IMR-90 (cell line): ENCODE measurements around the gene AAGAB. TPM values are rescaled to one million over a fixed set of nuclear protein-coding genes. Genes with fewer than 3 reads are reported as not detected.

ENCODE experiments used
- ATAC-seq: fragments of 200-7000 bp; cut with Tn5 transposase; 2 replicates; pipeline ENCODE4 v1.9.1; 2020; ENCODE audit warnings: low read depth, mild to moderate bottlenecking, moderate library complexity
- BruUV-seq: library from RNA; stranded (reverse); fragments of 400-500 nt; replicated peaks from 2 replicates; lab custom pipeline; 2021; lab: Mats Ljungman, UMichigan
- CTCF ChIA-PET: fragments of 300-600 bp; formaldehyde crosslinking; extraction: SDS; loops from one replicate; lab custom pipeline; 2021; ENCODE audit warnings: antibody characterized with exemption; lab: Yijun Ruan, JAX
- POLR2A ChIA-PET: fragments of 300-600 bp; sonication (Branson Sonifier 250); formaldehyde crosslinking; loops from one replicate; lab custom pipeline; 2022; ENCODE audit warnings: antibody characterized with exemption; ENCODE audit not compliant: unreplicated experiment; lab: Charles Lee
- DNase-seq: peaks from one replicate; pipeline ENCODE4 v3.0.0; 2013
- H2AFZ ChIP-seq: replicated peaks from 2 replicates; pipeline ENCODE3; 2013; ENCODE audit warnings: low read length, mild to moderate bottlenecking; ENCODE audit not compliant: poor library complexity
- H2AK5ac ChIP-seq: 2 replicates; pipeline ENCODE4 v1.6.1; 2013; ENCODE audit warnings: low read depth, low read length, inconsistent platforms
- H2AK9ac ChIP-seq: replicated peaks from 2 replicates; pipeline ENCODE3; 2013; ENCODE audit warnings: mild to moderate bottlenecking, low read depth, low read length, moderate library complexity; ENCODE audit not compliant: poor library complexity
- H2BK120ac ChIP-seq: 2 replicates; pipeline ENCODE4 v1.6.1; 2013; ENCODE audit warnings: low read depth, low read length, inconsistent platforms
- H2BK15ac ChIP-seq: 3 replicates; pipeline ENCODE4 v1.6.1; 2013; ENCODE audit warnings: low read depth, low read length, inconsistent platforms
- H2BK20ac ChIP-seq: 2 replicates; pipeline ENCODE4 v1.6.1; 2013; ENCODE audit warnings: low read depth, mild to moderate bottlenecking, inconsistent platforms, low read length, moderate library complexity
- H2BK5ac ChIP-seq: 2 replicates; pipeline ENCODE4 v1.6.1; 2013; ENCODE audit warnings: mild to moderate bottlenecking, low read depth, low read length, inconsistent platforms; ENCODE audit not compliant: poor library complexity, severe bottlenecking
- H3K14ac ChIP-seq: replicated peaks from 2 replicates; pipeline ENCODE4 v1.6.1; 2013; ENCODE audit warnings: low read depth, low read length, inconsistent platforms
- H3K18ac ChIP-seq: 2 replicates; pipeline ENCODE4 v1.6.1; 2013; ENCODE audit warnings: low read depth, low read length, control low read depth
- H3K23ac ChIP-seq: 2 replicates; pipeline ENCODE4 v1.6.1; 2013; ENCODE audit warnings: low read depth, low read length, inconsistent platforms
- H3K27ac ChIP-seq: 2 replicates; pipeline ENCODE4 v1.5.1; 2013; ENCODE audit warnings: mild to moderate bottlenecking, control low read depth, low read length; ENCODE audit not compliant: insufficient read depth
- H3K27me3 ChIP-seq: 2 replicates; pipeline ENCODE4 v1.6.1; 2013; ENCODE audit warnings: low read length; ENCODE audit not compliant: control insufficient read depth, insufficient read depth
- H3K36me3 ChIP-seq: 2 replicates; pipeline ENCODE4 v1.6.1; 2013; ENCODE audit warnings: low read length, mixed read lengths; ENCODE audit not compliant: control insufficient read depth, insufficient read depth
- H3K4ac ChIP-seq: 2 replicates; pipeline ENCODE4 v1.6.1; 2013; ENCODE audit warnings: low read depth, low read length, inconsistent platforms
- H3K4me1 ChIP-seq: 2 replicates; pipeline ENCODE4 v1.6.1; 2013; ENCODE audit warnings: low read length, mixed read lengths; ENCODE audit not compliant: control insufficient read depth, insufficient read depth
- H3K4me2 ChIP-seq: 2 replicates; pipeline ENCODE4 v1.6.1; 2013; ENCODE audit warnings: low read depth, mild to moderate bottlenecking, control low read depth, low read length, moderate library complexity
- H3K4me3 ChIP-seq: 2 replicates; pipeline ENCODE4 v1.5.1; 2013; ENCODE audit warnings: low read depth, mild to moderate bottlenecking, control low read depth, low read length, moderate library complexity; ENCODE audit not compliant: insufficient read depth
- H3K56ac ChIP-seq: 2 replicates; pipeline ENCODE4 v1.6.1; 2013; ENCODE audit warnings: low read length, inconsistent platforms; ENCODE audit not compliant: insufficient read depth; ENCODE audit errors: extremely low read depth
- H3K79me1 ChIP-seq, 2 experiments: 2 replicates each; pipeline ENCODE4 v1.6.1; 2013; ENCODE audit warnings: low read length in 2 of 2, inconsistent platforms in 1 of 2, low read depth in 1 of 2
- H3K9ac ChIP-seq: 2 replicates; pipeline ENCODE4 v1.6.1; 2013; ENCODE audit warnings: low read depth, low read length, control low read depth
- H3K9me1 ChIP-seq: 2 replicates; pipeline ENCODE4 v1.6.1; 2013; ENCODE audit warnings: low read length, inconsistent platforms; ENCODE audit not compliant: insufficient read depth
- H3K9me3 ChIP-seq: 2 replicates; pipeline ENCODE4 v1.6.1; 2013; ENCODE audit warnings: low read length; ENCODE audit not compliant: control insufficient read depth, insufficient read depth
- H4K20me1 ChIP-seq: 2 replicates; pipeline ENCODE4 v1.6.1; 2013; ENCODE audit warnings: low read length, inconsistent platforms; ENCODE audit not compliant: insufficient read depth
- H4K5ac ChIP-seq: 2 replicates; pipeline ENCODE4 v1.6.1; 2013; ENCODE audit warnings: mild to moderate bottlenecking, low read depth, low read length, control low read depth
- H4K8ac ChIP-seq, 2 experiments: 2 replicates each; pipeline ENCODE4 v1.6.1; 2013; ENCODE audit warnings: low read depth in 2 of 2, low read length in 2 of 2, control low read depth in 1 of 2, inconsistent platforms in 1 of 2
- H4K91ac ChIP-seq: 2 replicates; pipeline ENCODE4 v1.6.1; 2013; ENCODE audit warnings: low read depth, low read length, inconsistent platforms; ENCODE audit not compliant: insufficient read depth
- BHLHE40 ChIP-seq: fragments of 150-350 bp; IDR thresholded peaks from 2 replicates; pipeline ENCODE4 v1.6.1; 2016; ENCODE audit warnings: mild to moderate bottlenecking, low read depth, low read length
- CEBPB ChIP-seq: IDR thresholded peaks from 2 replicates; pipeline ENCODE4 v1.6.1; 2012; ENCODE audit warnings: low read depth, low read length, improper control_type of control experiment
- CHD1 ChIP-seq: IDR thresholded peaks from 2 replicates; pipeline ENCODE4 v1.6.1; 2012; ENCODE audit warnings: low read depth, low read length, improper control_type of control experiment
- ELK1 ChIP-seq: fragments of 150-350 bp; IDR thresholded peaks from 2 replicates; pipeline ENCODE4 v1.6.1; 2016; ENCODE audit warnings: low read depth, mild to moderate bottlenecking, low read length, moderate library complexity, borderline replicate concordance
- FOS ChIP-seq: fragments of 150-350 bp; IDR thresholded peaks from 2 replicates; pipeline ENCODE4 v1.6.1; 2016; ENCODE audit warnings: low read depth, low read length
- MAFK ChIP-seq: IDR thresholded peaks from 2 replicates; pipeline ENCODE4 v1.6.1; 2012; ENCODE audit warnings: low read depth, low read length, improper control_type of control experiment
- MAZ ChIP-seq: IDR thresholded peaks from 2 replicates; pipeline ENCODE4 v1.6.1; 2012; ENCODE audit warnings: low read depth, mild to moderate bottlenecking, low read length, improper control_type of control experiment, moderate library complexity, borderline replicate concordance
- MXI1 ChIP-seq: IDR thresholded peaks from 2 replicates; pipeline ENCODE4 v1.6.1; 2012; ENCODE audit warnings: low read depth, mild to moderate bottlenecking, low read length, moderate library complexity, borderline replicate concordance
- NFE2L2 ChIP-seq: fragments of 150-350 bp; IDR thresholded peaks from 2 replicates; pipeline ENCODE4 v1.6.1; 2016; ENCODE audit warnings: low read depth, mild to moderate bottlenecking, low read length
- POLR2A ChIP-seq: IDR thresholded peaks from 2 replicates; pipeline ENCODE4 v1.6.1; 2012; ENCODE audit warnings: mild to moderate bottlenecking, low read depth, low read length
- RAD21 ChIP-seq: IDR thresholded peaks from 2 replicates; pipeline ENCODE4 v1.6.1; 2012; ENCODE audit warnings: low read length, improper control_type of control experiment
- RCOR1 ChIP-seq: IDR thresholded peaks from 2 replicates; pipeline ENCODE4 v1.6.1; 2012; ENCODE audit warnings: mild to moderate bottlenecking, low read length, improper control_type of control experiment; ENCODE audit not compliant: insufficient replicate concordance
- RFX5 ChIP-seq: IDR thresholded peaks from 2 replicates; pipeline ENCODE4 v1.8.0; 2012; ENCODE audit warnings: low read depth, mild to moderate bottlenecking, low read length, moderate library complexity
- SMC3 ChIP-seq: fragments of 150-350 bp; IDR thresholded peaks from 2 replicates; pipeline ENCODE4 v1.6.1; 2016; ENCODE audit warnings: low read depth, mild to moderate bottlenecking, antibody characterized with exemption, low read length, moderate library complexity
- WGBS, 2 experiments: methylation state at CpG; one replicate each; pipeline versions ENCODE4 v1.1.5 to v1.1.7; 2013; ENCODE audit warnings: missing lambda C conversion rate in 2 of 2; ENCODE audit not compliant: insufficient read length in 1 of 2; ENCODE audit errors: extremely low coverage in 2 of 2; 5-methylcytosine and 5-hydroxymethylcytosine counted together
- dilution Hi-C: fragments of 300-500 bp; cut with HindIII; formaldehyde crosslinking; loops from one replicate; pipeline ENCODE4 v1.14.3; 2018; ENCODE audit warnings: low sequenced_read_pairs; ENCODE audit not compliant: unreplicated experiment
- in situ Hi-C: fragments of 300-500 bp; cut with MboI; formaldehyde crosslinking; loops from 3 replicates; pipeline ENCODE4 v1.14.3; 2019; ENCODE audit warnings: low sequenced_read_pairs, inconsistent platforms, mixed read lengths
- intact Hi-C: fragments of 100-400 bp; cut with micrococcal nuclease; formaldehyde crosslinking; loops from 2 replicates; pipeline ENCODE4 v1.10.0; 2022
- polyA plus RNA-seq, 3 experiments: library from polyadenylated mRNA; depleted of rRNA; stranded (reverse); fragments of >200 nt; gene quantifications; 2 replicates each; pipeline ENCODE4 v1.2.3, GENCODE V29; 2012; ENCODE audit warnings: low replicate concordance in 1 of 3
- total RNA-seq: library from RNA; depleted of rRNA; stranded (reverse); fragments of >200 nt; gene quantifications from 2 replicates; pipeline ENCODE4 v1.2.3, GENCODE V29; 2012
- TF ChIP-seq, protein P1 (sequence below): conservative IDR thresholded peaks from 2 replicates; pipeline ENCODE4 v1.5.1; 2012; ENCODE audit warnings: mild to moderate bottlenecking, low read depth, low read length, improper control_type of control experiment
- TF ChIP-seq, protein P2 (sequence below): fragments of 150-350 bp; IDR thresholded peaks from 2 replicates; pipeline ENCODE4 v1.6.1; 2017; ENCODE audit warnings: mild to moderate bottlenecking, antibody characterized with exemption, low read length, low read depth

Gene AAGAB
- total and polyA plus RNA-seq, 2 of the 4 experiments (the other 2 are of a cell fraction), result 26.1 to 69.7 TPM

- in situ Hi-C loops, result no loop called here
- intact Hi-C loops, result loop anchor here (5.0 kb wide), 1 partner anchor 229 kb away; no protein-coding TSS in a partner anchor
These were observed 51.5 kb downstream of the AAGAB start for GRCh38 chr15:67202991-67203390.

More at GRCh38 chr15:67202991-67203390, 51.5 kb downstream of the AAGAB start:
- BruUV-seq, result no TSS peak
- no peaks in the 10 kb centered on the region for H3K27me3 ChIP-seq
- no peak overlapping the region for H2AK5ac ChIP-seq
- H3K36me3 ChIP-seq, result peaks cover 5% of the 10 kb centered on the region
- H4K91ac ChIP-seq, result no peak overlapping the region
- H2AFZ ChIP-seq, result no peak overlapping the region
- dilution Hi-C loops, result no loop called here
- DNase-seq (no peak), ATAC-seq (no peak)
- no peaks in the 10 kb centered on the region for H3K9me3 ChIP-seq
- no peak overlapping the region for H2BK15ac ChIP-seq
- TF ChIP-seq NFE2L2 (no peak), MAZ (no peak), ELK1 (no peak), MAFK (no peak), FOS (no peak), RCOR1 (no peak), MXI1 (no peak), BHLHE40 (no peak), RFX5 (no peak), RAD21 (no peak), SMC3 (no peak), CHD1 (no peak), CEBPB (no peak), POLR2A (no peak)
- TF ChIP-seq, protein P1, sequence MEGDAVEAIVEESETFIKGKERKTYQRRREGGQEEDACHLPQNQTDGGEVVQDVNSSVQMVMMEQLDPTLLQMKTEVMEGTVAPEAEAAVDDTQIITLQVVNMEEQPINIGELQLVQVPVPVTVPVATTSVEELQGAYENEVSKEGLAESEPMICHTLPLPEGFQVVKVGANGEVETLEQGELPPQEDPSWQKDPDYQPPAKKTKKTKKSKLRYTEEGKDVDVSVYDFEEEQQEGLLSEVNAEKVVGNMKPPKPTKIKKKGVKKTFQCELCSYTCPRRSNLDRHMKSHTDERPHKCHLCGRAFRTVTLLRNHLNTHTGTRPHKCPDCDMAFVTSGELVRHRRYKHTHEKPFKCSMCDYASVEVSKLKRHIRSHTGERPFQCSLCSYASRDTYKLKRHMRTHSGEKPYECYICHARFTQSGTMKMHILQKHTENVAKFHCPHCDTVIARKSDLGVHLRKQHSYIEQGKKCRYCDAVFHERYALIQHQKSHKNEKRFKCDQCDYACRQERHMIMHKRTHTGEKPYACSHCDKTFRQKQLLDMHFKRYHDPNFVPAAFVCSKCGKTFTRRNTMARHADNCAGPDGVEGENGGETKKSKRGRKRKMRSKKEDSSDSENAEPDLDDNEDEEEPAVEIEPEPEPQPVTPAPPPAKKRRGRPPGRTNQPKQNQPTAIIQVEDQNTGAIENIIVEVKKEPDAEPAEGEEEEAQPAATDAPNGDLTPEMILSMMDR, result no peak
- TF ChIP-seq, protein P2, sequence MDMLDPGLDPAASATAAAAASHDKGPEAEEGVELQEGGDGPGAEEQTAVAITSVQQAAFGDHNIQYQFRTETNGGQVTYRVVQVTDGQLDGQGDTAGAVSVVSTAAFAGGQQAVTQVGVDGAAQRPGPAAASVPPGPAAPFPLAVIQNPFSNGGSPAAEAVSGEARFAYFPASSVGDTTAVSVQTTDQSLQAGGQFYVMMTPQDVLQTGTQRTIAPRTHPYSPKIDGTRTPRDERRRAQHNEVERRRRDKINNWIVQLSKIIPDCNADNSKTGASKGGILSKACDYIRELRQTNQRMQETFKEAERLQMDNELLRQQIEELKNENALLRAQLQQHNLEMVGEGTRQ, result no peak
- no peak overlapping the region for H3K27ac ChIP-seq
- H3K18ac ChIP-seq, result no peak overlapping the region
- no CpG with 5 or more reads among the region's 1 CpG for WGBS, 2 experiments
- H4K5ac ChIP-seq, result no peak overlapping the region
- H3K9me1 ChIP-seq, result peaks cover 17% of the 10 kb centered on the region
- H3K79me1 ChIP-seq, result peaks cover 0 to 13% of the 10 kb centered on the region in 2 experiments; a peak in 2 of 4 replicates
- no peak overlapping the region for H3K23ac ChIP-seq
- POLR2A ChIA-PET, result no interaction called here
- no peak overlapping the region for H4K8ac ChIP-seq
- no peak overlapping the region for H3K4me2 ChIP-seq
- peaks cover 13% of the 10 kb centered on the region for H3K4me1 ChIP-seq
- peaks cover 7% of the 10 kb centered on the region; the same call in 1 of the 2 replicates for H4K20me1 ChIP-seq
- H2BK5ac ChIP-seq, result no peak overlapping the region
- CTCF ChIA-PET, result no interaction called here
- H3K14ac ChIP-seq, result no peak overlapping the region
- H2BK120ac ChIP-seq, result no peak overlapping the region
- no peak overlapping the region for H3K4me3 ChIP-seq
- no peak overlapping the region for H3K9ac ChIP-seq
- no peak overlapping the region for H3K56ac ChIP-seq
- no peak overlapping the region for H2AK9ac ChIP-seq
- no peak overlapping the region for H2BK20ac ChIP-seq
- H3K4ac ChIP-seq, result no peak overlapping the region
